Activated T-helper 9 cell treated with anti-CD3 and anti-CD28 coated beads, Interleukin-2, amount 50 U/mL, for 16 hours (primary cell): ENCODE measurements around the gene EVX2.

ENCODE experiments used
- DNase-seq: peaks from one replicate; pipeline ENCODE4 v3.0.0-alpha.2; 2020; ENCODE audit warnings: low read depth

EVX2 gene

GRCh38 chr2:176107731-176108181, 24.0 kb upstream of the EVX2 start:
- no peak for DNase-seq

DNA sequence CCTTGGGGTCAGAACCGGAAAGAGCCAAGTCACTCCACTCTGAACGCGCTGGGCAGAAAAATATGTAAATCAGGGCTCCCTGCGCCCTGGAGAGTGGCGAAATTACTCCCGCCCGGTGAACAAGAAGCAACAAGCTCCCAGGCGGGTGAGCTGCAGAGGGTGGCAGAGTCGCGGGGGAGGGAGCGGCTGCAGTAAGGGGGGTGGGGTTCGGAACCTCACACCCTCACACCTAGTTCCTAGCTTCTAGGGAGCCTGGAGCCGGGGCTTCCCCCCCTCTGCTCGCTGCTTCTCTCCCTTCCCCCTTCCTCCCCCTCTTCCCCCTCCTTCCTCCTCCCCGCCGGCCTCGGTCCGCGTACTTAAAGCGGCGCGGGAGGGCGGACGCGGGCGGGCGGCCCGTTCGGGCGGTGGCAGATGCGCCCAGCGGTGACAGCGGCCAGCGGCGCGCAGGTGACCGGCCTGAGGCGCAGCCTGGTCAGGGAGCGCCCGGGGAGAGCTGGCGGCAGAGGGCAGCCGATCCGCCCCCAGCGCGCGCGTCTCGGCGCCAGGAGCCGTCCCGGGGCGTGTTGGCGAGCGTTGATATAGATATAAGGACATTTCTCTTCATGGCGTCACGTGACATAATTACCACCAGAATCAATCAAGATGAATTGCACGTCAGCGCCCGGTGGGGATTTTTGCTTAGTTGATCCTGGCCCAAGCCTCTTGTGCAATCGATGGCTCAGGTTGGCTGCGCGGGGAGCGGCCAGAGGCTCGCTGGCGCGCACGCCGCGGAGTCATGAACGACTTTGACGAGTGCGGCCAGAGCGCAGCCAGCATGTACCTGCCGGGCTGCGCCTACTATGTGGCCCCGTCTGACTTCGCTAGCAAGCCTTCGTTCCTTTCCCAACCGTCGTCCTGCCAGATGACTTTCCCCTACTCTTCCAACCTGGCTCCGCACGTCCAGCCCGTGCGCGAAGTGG, 23.1 kb upstream of the EVX2 start, which contains the start of gene HOXD11:
Gene HOXD11, plus strand, starts transcription at position 700 of the 959 bp plus-strand sequence. Its CDS starts 76 bp downstream, at position 776.
- DNase-seq, result no peak

DNA sequence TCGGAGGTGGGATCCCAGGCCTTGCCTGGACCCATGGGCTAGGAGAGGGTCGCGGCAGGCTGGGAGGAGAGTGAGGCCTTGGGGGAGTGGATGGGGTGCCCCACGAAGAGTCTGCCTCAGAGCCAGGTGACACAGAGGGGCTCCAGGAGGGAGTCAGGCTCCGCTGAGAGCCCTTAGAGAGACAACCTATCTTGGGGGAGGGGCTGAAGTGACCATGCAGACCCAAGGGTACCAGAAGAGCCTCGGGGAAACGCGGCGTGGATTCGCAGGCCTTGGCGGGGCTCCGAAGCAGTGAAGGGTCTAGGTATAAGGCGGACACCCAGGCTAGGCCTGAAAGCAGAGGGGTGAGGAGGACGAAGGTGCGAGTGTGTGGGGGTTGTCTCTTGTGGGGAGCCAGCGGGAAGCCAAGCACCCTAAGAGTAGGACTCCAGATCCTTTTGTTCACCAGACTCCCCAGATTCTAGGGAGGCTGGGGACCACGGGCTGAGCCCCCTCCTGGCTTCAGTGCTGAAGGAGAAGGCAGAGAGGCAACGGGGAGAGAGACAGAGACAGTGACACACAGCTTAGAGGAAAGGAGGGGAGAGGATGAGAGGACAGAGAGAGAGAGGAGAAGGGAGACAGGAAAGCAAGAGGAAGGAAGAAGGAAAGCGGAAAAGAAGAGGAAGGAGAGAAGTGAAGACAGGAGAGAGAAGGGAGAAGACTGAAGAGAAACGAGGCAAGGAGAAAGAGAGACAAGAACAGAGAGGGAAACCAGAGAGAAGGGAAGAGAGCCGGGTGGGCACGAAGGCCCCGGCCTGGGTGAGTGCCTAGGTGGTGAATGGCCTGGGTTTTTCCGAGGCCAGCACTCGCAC, 22.2 kb upstream of the EVX2 start:
- no peak for DNase-seq

- no peak for DNase-seq
Observed at GRCh38 chr2:176105078-176105729, 21.4 kb upstream of the EVX2 start.

GRCh38 chr2:176104316-176105077, 20.7 kb upstream of the EVX2 start:
- no peak for DNase-seq

DNA sequence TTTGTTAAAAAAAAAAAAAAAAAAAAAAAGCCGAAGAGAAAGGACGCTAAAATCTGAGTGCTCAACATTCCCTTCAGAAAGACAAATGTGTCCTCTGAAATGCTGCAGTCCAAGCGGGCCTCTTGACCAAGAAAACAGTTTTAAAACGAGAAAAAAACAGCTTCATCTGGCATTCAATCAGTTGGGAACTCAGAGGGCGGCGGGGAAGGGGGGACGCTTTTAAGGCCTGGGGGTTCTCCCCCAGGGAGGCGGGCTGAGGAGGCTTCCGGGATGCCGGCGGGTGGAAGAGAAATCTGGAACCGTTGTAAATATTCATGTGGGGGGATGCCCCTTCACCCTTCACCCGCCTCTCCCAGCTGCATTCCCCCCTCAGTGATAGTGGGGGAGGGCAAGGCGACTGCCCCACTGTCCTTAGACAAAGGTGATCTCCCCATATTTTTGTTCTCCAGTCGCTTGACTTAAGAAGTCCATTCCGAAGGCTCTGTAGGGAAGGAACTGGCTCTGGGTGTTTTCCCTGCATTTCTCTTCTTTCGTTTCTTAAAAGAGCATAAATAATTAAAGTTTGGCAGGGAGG, 20.1 kb upstream of the EVX2 start:
- DNase-seq, result no peak

DNA sequence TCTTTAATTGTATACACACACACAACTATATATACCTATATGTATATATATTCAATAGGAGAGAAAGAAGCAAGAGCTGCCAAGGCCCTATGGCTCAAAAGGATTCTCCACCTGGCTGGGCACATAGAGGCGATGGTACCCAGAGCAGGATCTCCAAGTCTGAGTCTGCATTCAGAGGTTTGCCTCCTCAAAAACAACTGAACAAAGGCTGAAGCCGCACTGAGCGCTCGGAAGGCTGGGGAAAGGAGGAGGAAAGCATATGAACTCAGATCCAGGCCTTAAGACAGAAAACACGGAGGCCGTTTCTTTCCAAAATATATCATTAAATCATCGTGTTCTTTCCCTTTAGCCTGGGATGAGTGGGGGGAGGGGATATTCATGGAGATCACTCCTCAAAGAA, 19.4 kb upstream of the EVX2 start:
- no peak for DNase-seq

GRCh38 chr2:176102309-176102866, 18.6 kb upstream of the EVX2 start:
- DNase-seq, result no peak

GRCh38 chr2:176101842-176102241, 18.1 kb upstream of the EVX2 start:
- DNase-seq, result no peak

- no peak for DNase-seq
Observed at GRCh38 chr2:176101216-176101830, 17.6 kb upstream of the EVX2 start.

GRCh38 chr2:176100547-176101140, 16.9 kb upstream of the EVX2 start:
- no peak for DNase-seq

- no peak for DNase-seq
Observed at GRCh38 chr2:176099728-176100546, 16.2 kb upstream of the EVX2 start, which contains the start of gene HOXD12. Gene HOXD12, plus strand, starts transcription at chr2:176099795. Its CDS starts 7 bp downstream, at chr2:176099802.

DNA sequence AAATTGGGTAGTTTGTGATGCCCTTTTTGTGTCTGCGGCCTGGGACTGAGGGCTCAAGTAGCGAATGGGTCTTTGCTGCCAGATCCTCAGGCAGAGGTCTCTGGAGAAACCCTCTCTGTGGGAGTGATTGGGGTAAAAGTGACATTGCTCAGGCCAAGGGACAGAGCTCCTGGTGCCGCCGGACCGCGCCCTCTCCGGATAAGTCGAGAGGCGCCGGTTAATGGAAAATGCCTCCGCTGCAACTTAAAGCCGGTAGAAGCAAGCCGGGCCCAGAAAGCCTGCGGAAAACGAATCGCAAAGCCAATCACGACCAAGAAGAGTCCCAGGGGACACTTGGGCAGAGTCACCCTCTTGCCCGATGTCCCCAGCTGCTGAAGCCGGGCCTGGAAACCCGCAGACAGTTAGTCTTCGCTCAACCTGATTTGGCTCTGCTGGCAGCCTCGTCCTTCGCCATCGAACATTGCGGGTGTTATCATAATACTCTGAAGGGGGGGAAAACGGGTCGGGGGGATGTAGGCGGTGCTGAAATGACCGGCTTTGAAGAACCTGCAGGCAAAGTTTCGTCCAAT, 15.5 kb upstream of the EVX2 start:
- no peak for DNase-seq

GRCh38 chr2:176098366-176099158, 14.8 kb upstream of the EVX2 start:
- DNase-seq, result no peak

DNA sequence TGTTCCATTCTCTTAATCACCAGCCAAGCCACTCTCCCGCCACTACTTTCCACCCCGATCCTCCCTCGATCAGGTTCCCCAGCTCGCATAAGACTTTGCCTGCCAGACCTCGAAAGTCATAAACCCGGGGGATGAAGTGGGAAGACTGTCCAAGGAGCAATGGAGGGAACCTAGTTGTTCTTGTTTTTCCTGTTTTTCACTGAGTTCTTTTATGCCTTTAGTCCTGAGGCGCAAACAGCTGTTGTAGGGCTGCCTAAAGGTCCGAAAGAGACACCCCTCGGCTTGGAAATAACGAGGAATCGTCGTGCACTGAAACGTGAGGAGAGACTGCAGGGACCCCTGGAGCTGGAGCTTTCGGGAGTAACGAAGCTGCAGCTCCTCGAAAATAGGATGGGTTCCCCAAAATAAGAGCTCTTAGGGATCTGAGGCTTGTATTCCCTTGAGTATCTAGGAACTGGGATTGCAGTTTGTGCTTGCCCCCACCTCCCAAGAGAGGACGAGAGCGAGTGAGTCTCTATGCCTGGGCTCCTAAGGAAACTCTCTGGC, 14.1 kb upstream of the EVX2 start:
- DNase-seq, result no peak

- peak; percentile 19 for DNase-seq
Observed at GRCh38 chr2:176096986-176097819, 13.4 kb upstream of the EVX2 start.
